IMR-90 (cell line): Measurements from ENCODE around the gene NEO1. TPM values are rescaled to one million over a fixed set of nuclear protein-coding genes. Genes with fewer than 3 reads are reported as not detected.

Experiments used
- ATAC-seq: fragments of 200-7000 bp; cut with Tn5 transposase; 2 replicates; pipeline ENCODE4 v1.9.1; 2020; ENCODE audit warnings: low read depth, mild to moderate bottlenecking, moderate library complexity
- BruUV-seq: library from RNA; stranded (reverse); fragments of 400-500 nt; replicated peaks from 2 replicates; lab custom pipeline; 2021; lab: Mats Ljungman, UMichigan
- CTCF ChIA-PET: fragments of 300-600 bp; formaldehyde crosslinking; extraction: SDS; loops from one replicate; lab custom pipeline; 2021; ENCODE audit warnings: antibody characterized with exemption; lab: Yijun Ruan, JAX
- POLR2A ChIA-PET: fragments of 300-600 bp; sonication (Branson Sonifier 250); formaldehyde crosslinking; loops from one replicate; lab custom pipeline; 2022; ENCODE audit warnings: antibody characterized with exemption; ENCODE audit not compliant: unreplicated experiment; lab: Charles Lee
- DNase-seq: peaks from one replicate; pipeline ENCODE4 v3.0.0; 2013
- H2AFZ ChIP-seq: replicated peaks from 2 replicates; pipeline ENCODE3; 2013; ENCODE audit warnings: low read length, mild to moderate bottlenecking; ENCODE audit not compliant: poor library complexity
- H2AK5ac ChIP-seq: 2 replicates; pipeline ENCODE4 v1.6.1; 2013; ENCODE audit warnings: low read depth, low read length, inconsistent platforms
- H2AK9ac ChIP-seq: replicated peaks from 2 replicates; pipeline ENCODE3; 2013; ENCODE audit warnings: mild to moderate bottlenecking, low read depth, low read length, moderate library complexity; ENCODE audit not compliant: poor library complexity
- H2BK120ac ChIP-seq: 2 replicates; pipeline ENCODE4 v1.6.1; 2013; ENCODE audit warnings: low read depth, low read length, inconsistent platforms
- H2BK15ac ChIP-seq: 3 replicates; pipeline ENCODE4 v1.6.1; 2013; ENCODE audit warnings: low read depth, low read length, inconsistent platforms
- H2BK20ac ChIP-seq: 2 replicates; pipeline ENCODE4 v1.6.1; 2013; ENCODE audit warnings: low read depth, mild to moderate bottlenecking, inconsistent platforms, low read length, moderate library complexity
- H2BK5ac ChIP-seq: 2 replicates; pipeline ENCODE4 v1.6.1; 2013; ENCODE audit warnings: mild to moderate bottlenecking, low read depth, low read length, inconsistent platforms; ENCODE audit not compliant: poor library complexity, severe bottlenecking
- H3K14ac ChIP-seq: replicated peaks from 2 replicates; pipeline ENCODE4 v1.6.1; 2013; ENCODE audit warnings: low read depth, low read length, inconsistent platforms
- H3K18ac ChIP-seq: 2 replicates; pipeline ENCODE4 v1.6.1; 2013; ENCODE audit warnings: low read depth, low read length, control low read depth
- H3K23ac ChIP-seq: 2 replicates; pipeline ENCODE4 v1.6.1; 2013; ENCODE audit warnings: low read depth, low read length, inconsistent platforms
- H3K27ac ChIP-seq: 2 replicates; pipeline ENCODE4 v1.5.1; 2013; ENCODE audit warnings: mild to moderate bottlenecking, control low read depth, low read length; ENCODE audit not compliant: insufficient read depth
- H3K27me3 ChIP-seq: 2 replicates; pipeline ENCODE4 v1.6.1; 2013; ENCODE audit warnings: low read length; ENCODE audit not compliant: control insufficient read depth, insufficient read depth
- H3K36me3 ChIP-seq: 2 replicates; pipeline ENCODE4 v1.6.1; 2013; ENCODE audit warnings: low read length, mixed read lengths; ENCODE audit not compliant: control insufficient read depth, insufficient read depth
- H3K4ac ChIP-seq: 2 replicates; pipeline ENCODE4 v1.6.1; 2013; ENCODE audit warnings: low read depth, low read length, inconsistent platforms
- H3K4me1 ChIP-seq: 2 replicates; pipeline ENCODE4 v1.6.1; 2013; ENCODE audit warnings: low read length, mixed read lengths; ENCODE audit not compliant: control insufficient read depth, insufficient read depth
- H3K4me2 ChIP-seq: 2 replicates; pipeline ENCODE4 v1.6.1; 2013; ENCODE audit warnings: low read depth, mild to moderate bottlenecking, control low read depth, low read length, moderate library complexity
- H3K4me3 ChIP-seq: 2 replicates; pipeline ENCODE4 v1.5.1; 2013; ENCODE audit warnings: low read depth, mild to moderate bottlenecking, control low read depth, low read length, moderate library complexity; ENCODE audit not compliant: insufficient read depth
- H3K56ac ChIP-seq: 2 replicates; pipeline ENCODE4 v1.6.1; 2013; ENCODE audit warnings: low read length, inconsistent platforms; ENCODE audit not compliant: insufficient read depth; ENCODE audit errors: extremely low read depth
- H3K79me1 ChIP-seq, 2 experiments: 2 replicates each; pipeline ENCODE4 v1.6.1; 2013; ENCODE audit warnings: low read length in 2 of 2, inconsistent platforms in 1 of 2, low read depth in 1 of 2
- H3K9ac ChIP-seq: 2 replicates; pipeline ENCODE4 v1.6.1; 2013; ENCODE audit warnings: low read depth, low read length, control low read depth
- H3K9me1 ChIP-seq: 2 replicates; pipeline ENCODE4 v1.6.1; 2013; ENCODE audit warnings: low read length, inconsistent platforms; ENCODE audit not compliant: insufficient read depth
- H3K9me3 ChIP-seq: 2 replicates; pipeline ENCODE4 v1.6.1; 2013; ENCODE audit warnings: low read length; ENCODE audit not compliant: control insufficient read depth, insufficient read depth
- H4K20me1 ChIP-seq: 2 replicates; pipeline ENCODE4 v1.6.1; 2013; ENCODE audit warnings: low read length, inconsistent platforms; ENCODE audit not compliant: insufficient read depth
- H4K5ac ChIP-seq: 2 replicates; pipeline ENCODE4 v1.6.1; 2013; ENCODE audit warnings: mild to moderate bottlenecking, low read depth, low read length, control low read depth
- H4K8ac ChIP-seq, 2 experiments: 2 replicates each; pipeline ENCODE4 v1.6.1; 2013; ENCODE audit warnings: low read depth in 2 of 2, low read length in 2 of 2, control low read depth in 1 of 2, inconsistent platforms in 1 of 2
- H4K91ac ChIP-seq: 2 replicates; pipeline ENCODE4 v1.6.1; 2013; ENCODE audit warnings: low read depth, low read length, inconsistent platforms; ENCODE audit not compliant: insufficient read depth
- BHLHE40 ChIP-seq: fragments of 150-350 bp; IDR thresholded peaks from 2 replicates; pipeline ENCODE4 v1.6.1; 2016; ENCODE audit warnings: mild to moderate bottlenecking, low read depth, low read length
- CEBPB ChIP-seq: IDR thresholded peaks from 2 replicates; pipeline ENCODE4 v1.6.1; 2012; ENCODE audit warnings: low read depth, low read length, improper control_type of control experiment
- CHD1 ChIP-seq: IDR thresholded peaks from 2 replicates; pipeline ENCODE4 v1.6.1; 2012; ENCODE audit warnings: low read depth, low read length, improper control_type of control experiment
- FOS ChIP-seq: fragments of 150-350 bp; IDR thresholded peaks from 2 replicates; pipeline ENCODE4 v1.6.1; 2016; ENCODE audit warnings: low read depth, low read length
- MAFK ChIP-seq: IDR thresholded peaks from 2 replicates; pipeline ENCODE4 v1.6.1; 2012; ENCODE audit warnings: low read depth, low read length, improper control_type of control experiment
- MAZ ChIP-seq: IDR thresholded peaks from 2 replicates; pipeline ENCODE4 v1.6.1; 2012; ENCODE audit warnings: low read depth, mild to moderate bottlenecking, low read length, improper control_type of control experiment, moderate library complexity, borderline replicate concordance
- MXI1 ChIP-seq: IDR thresholded peaks from 2 replicates; pipeline ENCODE4 v1.6.1; 2012; ENCODE audit warnings: low read depth, mild to moderate bottlenecking, low read length, moderate library complexity, borderline replicate concordance
- NFE2L2 ChIP-seq: fragments of 150-350 bp; IDR thresholded peaks from 2 replicates; pipeline ENCODE4 v1.6.1; 2016; ENCODE audit warnings: low read depth, mild to moderate bottlenecking, low read length
- POLR2A ChIP-seq: IDR thresholded peaks from 2 replicates; pipeline ENCODE4 v1.6.1; 2012; ENCODE audit warnings: mild to moderate bottlenecking, low read depth, low read length
- RAD21 ChIP-seq: IDR thresholded peaks from 2 replicates; pipeline ENCODE4 v1.6.1; 2012; ENCODE audit warnings: low read length, improper control_type of control experiment
- RCOR1 ChIP-seq: IDR thresholded peaks from 2 replicates; pipeline ENCODE4 v1.6.1; 2012; ENCODE audit warnings: mild to moderate bottlenecking, low read length, improper control_type of control experiment; ENCODE audit not compliant: insufficient replicate concordance
- RFX5 ChIP-seq: IDR thresholded peaks from 2 replicates; pipeline ENCODE4 v1.8.0; 2012; ENCODE audit warnings: low read depth, mild to moderate bottlenecking, low read length, moderate library complexity
- SMC3 ChIP-seq: fragments of 150-350 bp; IDR thresholded peaks from 2 replicates; pipeline ENCODE4 v1.6.1; 2016; ENCODE audit warnings: low read depth, mild to moderate bottlenecking, antibody characterized with exemption, low read length, moderate library complexity
- WGBS, 2 experiments: methylation state at CpG; one replicate each; pipeline versions ENCODE4 v1.1.5 to v1.1.7; 2013; ENCODE audit warnings: missing lambda C conversion rate in 2 of 2; ENCODE audit not compliant: insufficient read length in 1 of 2; ENCODE audit errors: extremely low coverage in 2 of 2; 5-methylcytosine and 5-hydroxymethylcytosine counted together
- dilution Hi-C: fragments of 300-500 bp; cut with HindIII; formaldehyde crosslinking; loops from one replicate; pipeline ENCODE4 v1.14.3; 2018; ENCODE audit warnings: low sequenced_read_pairs; ENCODE audit not compliant: unreplicated experiment
- in situ Hi-C: fragments of 300-500 bp; cut with MboI; formaldehyde crosslinking; loops from 3 replicates; pipeline ENCODE4 v1.14.3; 2019; ENCODE audit warnings: low sequenced_read_pairs, inconsistent platforms, mixed read lengths
- intact Hi-C: fragments of 100-400 bp; cut with micrococcal nuclease; formaldehyde crosslinking; loops from 2 replicates; pipeline ENCODE4 v1.10.0; 2022
- polyA plus RNA-seq, 3 experiments: library from polyadenylated mRNA; depleted of rRNA; stranded (reverse); fragments of >200 nt; gene quantifications; 2 replicates each; pipeline ENCODE4 v1.2.3, GENCODE V29; 2012; ENCODE audit warnings: low replicate concordance in 1 of 3
- total RNA-seq: library from RNA; depleted of rRNA; stranded (reverse); fragments of >200 nt; gene quantifications from 2 replicates; pipeline ENCODE4 v1.2.3, GENCODE V29; 2012
- TF ChIP-seq, protein P1 (sequence below): fragments of 150-350 bp; IDR thresholded peaks from 2 replicates; pipeline ENCODE4 v1.6.1; 2017; ENCODE audit warnings: mild to moderate bottlenecking, antibody characterized with exemption, low read length, low read depth
- TF ChIP-seq, protein P2 (sequence below): fragments of 150-350 bp; IDR thresholded peaks from 2 replicates; pipeline ENCODE4 v1.6.1; 2016; ENCODE audit warnings: low read depth, mild to moderate bottlenecking, low read length, moderate library complexity, borderline replicate concordance
- TF ChIP-seq, protein P3 (sequence below): conservative IDR thresholded peaks from 2 replicates; pipeline ENCODE4 v1.5.1; 2012; ENCODE audit warnings: mild to moderate bottlenecking, low read depth, low read length, improper control_type of control experiment

The NEO1 gene
- total and polyA plus RNA-seq, 2 of the 4 experiments (the other 2 are of a cell fraction): 16.3 to 18.5 TPM

DNA sequence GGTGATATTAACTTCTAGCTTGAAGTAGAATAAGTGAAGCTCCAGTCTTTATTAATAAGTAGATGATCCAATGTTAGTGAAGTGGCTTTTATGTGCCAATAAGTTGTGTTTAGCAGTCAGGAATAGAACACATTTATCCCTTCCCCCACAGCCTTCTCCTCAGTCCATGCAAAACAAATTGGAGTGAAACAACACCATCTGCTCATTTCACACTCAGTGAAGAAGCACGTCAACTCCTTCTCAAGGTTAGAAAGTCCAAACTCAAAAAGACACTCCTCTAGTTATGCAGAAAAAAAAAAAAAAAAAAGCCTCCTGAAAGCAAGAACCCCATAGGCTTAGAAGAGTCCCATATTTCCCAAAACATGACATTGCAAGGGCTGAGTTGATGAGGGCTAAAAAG is 18.0 kb upstream of the NEO1 start:
- Histone ChIP-seq H3K9me1 (no peaks in the 10 kb centered on the region; the same call in 1 of the 2 replicates), H3K9me3 (no peaks in the 10 kb centered on the region), H3K18ac (no peak overlapping the region), H2BK15ac (no peak overlapping the region), H4K20me1 (no peaks in the 10 kb centered on the region), H3K27me3 (peaks cover 22% of the 10 kb centered on the region), H2BK20ac (no peak overlapping the region), H2BK120ac (no peak overlapping the region), H4K5ac (no peak overlapping the region), H3K79me1 (no peaks in the 10 kb centered on the region), H4K91ac (no peak overlapping the region), H4K8ac (no peak overlapping the region), H2AFZ (no peak overlapping the region), H3K4ac (no peak overlapping the region), H3K4me1 (peaks cover 4% of the 10 kb centered on the region), H3K56ac (no peak overlapping the region), H3K14ac (no peak overlapping the region), H3K4me3 (no peak overlapping the region), H3K9ac (no peak overlapping the region), H3K36me3 (no peaks in the 10 kb centered on the region), H2BK5ac (no peak overlapping the region), H3K27ac (no peak overlapping the region), H2AK9ac (no peak overlapping the region), H2AK5ac (no peak overlapping the region), H3K4me2 (no peak overlapping the region), H3K23ac (no peak overlapping the region)
- ChIA-PET CTCF (interaction anchor here (1.1 kb wide), 1 partner anchor 199 kb away, joined by 3 read pairs; no protein-coding TSS in a partner anchor), POLR2A (no interaction called here)
- no TSS peak for BruUV-seq
- in situ Hi-C loops: no loop called here
- intact Hi-C loops: no loop called here
- no peak for ATAC-seq
- DNase-seq: no peak
- TF ChIP-seq MXI1 (no peak), BHLHE40 (no peak), POLR2A (no peak), NFE2L2 (no peak), MAFK (no peak), RCOR1 (no peak), CHD1 (no peak), SMC3 (no peak), FOS (no peak), RAD21 (no peak), CEBPB (no peak), RFX5 (no peak), MAZ (no peak)
- TF ChIP-seq, protein P1, sequence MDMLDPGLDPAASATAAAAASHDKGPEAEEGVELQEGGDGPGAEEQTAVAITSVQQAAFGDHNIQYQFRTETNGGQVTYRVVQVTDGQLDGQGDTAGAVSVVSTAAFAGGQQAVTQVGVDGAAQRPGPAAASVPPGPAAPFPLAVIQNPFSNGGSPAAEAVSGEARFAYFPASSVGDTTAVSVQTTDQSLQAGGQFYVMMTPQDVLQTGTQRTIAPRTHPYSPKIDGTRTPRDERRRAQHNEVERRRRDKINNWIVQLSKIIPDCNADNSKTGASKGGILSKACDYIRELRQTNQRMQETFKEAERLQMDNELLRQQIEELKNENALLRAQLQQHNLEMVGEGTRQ: no peak
- TF ChIP-seq, protein P2, sequence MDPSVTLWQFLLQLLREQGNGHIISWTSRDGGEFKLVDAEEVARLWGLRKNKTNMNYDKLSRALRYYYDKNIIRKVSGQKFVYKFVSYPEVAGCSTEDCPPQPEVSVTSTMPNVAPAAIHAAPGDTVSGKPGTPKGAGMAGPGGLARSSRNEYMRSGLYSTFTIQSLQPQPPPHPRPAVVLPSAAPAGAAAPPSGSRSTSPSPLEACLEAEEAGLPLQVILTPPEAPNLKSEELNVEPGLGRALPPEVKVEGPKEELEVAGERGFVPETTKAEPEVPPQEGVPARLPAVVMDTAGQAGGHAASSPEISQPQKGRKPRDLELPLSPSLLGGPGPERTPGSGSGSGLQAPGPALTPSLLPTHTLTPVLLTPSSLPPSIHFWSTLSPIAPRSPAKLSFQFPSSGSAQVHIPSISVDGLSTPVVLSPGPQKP: no peak
- TF ChIP-seq, protein P3, sequence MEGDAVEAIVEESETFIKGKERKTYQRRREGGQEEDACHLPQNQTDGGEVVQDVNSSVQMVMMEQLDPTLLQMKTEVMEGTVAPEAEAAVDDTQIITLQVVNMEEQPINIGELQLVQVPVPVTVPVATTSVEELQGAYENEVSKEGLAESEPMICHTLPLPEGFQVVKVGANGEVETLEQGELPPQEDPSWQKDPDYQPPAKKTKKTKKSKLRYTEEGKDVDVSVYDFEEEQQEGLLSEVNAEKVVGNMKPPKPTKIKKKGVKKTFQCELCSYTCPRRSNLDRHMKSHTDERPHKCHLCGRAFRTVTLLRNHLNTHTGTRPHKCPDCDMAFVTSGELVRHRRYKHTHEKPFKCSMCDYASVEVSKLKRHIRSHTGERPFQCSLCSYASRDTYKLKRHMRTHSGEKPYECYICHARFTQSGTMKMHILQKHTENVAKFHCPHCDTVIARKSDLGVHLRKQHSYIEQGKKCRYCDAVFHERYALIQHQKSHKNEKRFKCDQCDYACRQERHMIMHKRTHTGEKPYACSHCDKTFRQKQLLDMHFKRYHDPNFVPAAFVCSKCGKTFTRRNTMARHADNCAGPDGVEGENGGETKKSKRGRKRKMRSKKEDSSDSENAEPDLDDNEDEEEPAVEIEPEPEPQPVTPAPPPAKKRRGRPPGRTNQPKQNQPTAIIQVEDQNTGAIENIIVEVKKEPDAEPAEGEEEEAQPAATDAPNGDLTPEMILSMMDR: no peak
- dilution Hi-C loops: no loop called here
- no CpG with 5 or more reads among the region's 1 CpG for WGBS, 2 experiments
